Fibroblast of lung (primary cell): ENCODE data around the gene CENPP.

Source experiments
- CTCF ChIP-seq, 2 donors: IDR thresholded peaks in 1 of 2; conservative IDR thresholded peaks in 1 of 2; 1 replicate in 1 of 2; 2 replicates in 1 of 2; pipeline ENCODE4 v1.5.1; 2011 to 2012; ENCODE audit warnings: low read length in 2 of 2, control low read depth in 1 of 2, inconsistent platforms in 1 of 2, low read depth in 1 of 2, mild to moderate bottlenecking in 1 of 2
- EZH2 ChIP-seq: IDR thresholded peaks from 2 replicates; pipeline ENCODE4 v1.5.1; 2012; ENCODE audit warnings: low read length, control low read depth, mild to moderate bottlenecking; ENCODE audit errors: missing control alignments

GRCh38 chr9:92527832-92528521 lies 202.2 kb downstream of the CENPP start:
- TF ChIP-seq CTCF (conservative IDR thresholded peaks at IDR 0.05 in 1 of 2, IDR thresholded peaks at IDR 0.05 in 1 of 2; ENCODE audit: low read depth in 1 of 2, low read length in 2 of 2) (no peak), EZH2 (no peak)
